Measurements from ENCODE around the gene ATF7IP2. TPM values are rescaled to one million over a fixed set of nuclear protein-coding genes. Genes with fewer than 3 reads are reported as not detected.

The ATF7IP2 gene
- total RNA-seq, 1 experiment from 2014 or later = 25.2 TPM

- Histone ChIP-seq H3K9me3 (ENCODE audit: control insufficient read depth, insufficient read depth, low read depth, low read length) (no peaks in the 10 kb centered on the region), H3K27ac (ENCODE audit: low read length) (no peak overlapping the region), H3K4me1 (ENCODE audit: control insufficient read depth, insufficient read depth, low read length) (no peaks in the 10 kb centered on the region), H3K36me3 (ENCODE audit: control insufficient read depth, insufficient read depth, low read length) (no peaks in the 10 kb centered on the region), H3K4me3 (ENCODE audit: low read depth in 2 of 2, low read length in 2 of 2) (no peak overlapping the region), H3K27me3 (ENCODE audit: control insufficient read depth, insufficient read depth, low read length) (no peaks in the 10 kb centered on the region)
- in situ Hi-C loops (cut with HindIII; ENCODE audit: low pct_unique_long_range_greater_than_20kb, low sequenced_read_pairs) (no loop called here), intact Hi-C loops (cut with micrococcal nuclease; ENCODE audit: unreplicated experiment) (no loop called here)
- TF ChIP-seq SIN3A (IDR thresholded peaks at IDR 0.05; ENCODE audit: borderline replicate concordance, insufficient read depth, low read depth, low read length) (no peak), TCF7L2 (IDR thresholded peaks at IDR 0.05; ENCODE audit: low read depth, low read length) (no peak), REST (IDR thresholded peaks at IDR 0.05; ENCODE audit: insufficient read depth in 1 of 2, low read depth in 2 of 2, low read length in 1 of 2) (no peak), CTCF (IDR thresholded peaks at IDR 0.05) (no peak), POLR2AphosphoS5 (IDR thresholded peaks at IDR 0.05; ENCODE audit: low read depth, low read length) (no peak)
- no peak for ATAC-seq
- no TSS peak for BruUV-seq (replicated peaks)
- ChIA-PET POLR2A (interaction anchor here (0.6 kb wide), 1 partner anchor 22 kb away, joined by 7 read pairs; no protein-coding TSS in a partner anchor), CTCF (no interaction called here)
- DNase-seq (ENCODE audit: low read depth, low spot score) = no peak
Measured at GRCh38 chr16:10367616-10368188, 18.2 kb upstream of the ATF7IP2 start.

- H3K27ac ChIP-seq (ENCODE audit: low read length) = no peak overlapping the region; the same call in 1 of the 2 replicates
- no peaks in the 10 kb centered on the region for H3K36me3 ChIP-seq (ENCODE audit: control insufficient read depth, insufficient read depth, low read length)
- in situ Hi-C loops (cut with HindIII; ENCODE audit: low pct_unique_long_range_greater_than_20kb, low sequenced_read_pairs) (no loop called here), intact Hi-C loops (cut with micrococcal nuclease; ENCODE audit: unreplicated experiment) (no loop called here)
- H3K4me3 ChIP-seq (ENCODE audit: low read depth in 2 of 2, low read length in 2 of 2) = no peak overlapping the region
- no peaks in the 10 kb centered on the region for H3K4me1 ChIP-seq (ENCODE audit: control insufficient read depth, insufficient read depth, low read length)
- TF ChIP-seq POLR2AphosphoS5 (IDR thresholded peaks at IDR 0.05; ENCODE audit: low read depth, low read length) (no peak), REST (IDR thresholded peaks at IDR 0.05; ENCODE audit: insufficient read depth in 1 of 2, low read depth in 2 of 2, low read length in 1 of 2) (no peak), CTCF (IDR thresholded peaks at IDR 0.05) (peak; percentile 46)
- DNase-seq (ENCODE audit: low read depth, low spot score) (no peak), ATAC-seq (no peak)
- no peaks in the 10 kb centered on the region for H3K27me3 ChIP-seq (ENCODE audit: control insufficient read depth, insufficient read depth, low read length)
- CTCF ChIA-PET = no interaction called here
- no TSS peak for BruUV-seq (replicated peaks)
- H3K9me3 ChIP-seq (ENCODE audit: control insufficient read depth, insufficient read depth, low read depth, low read length) = no peaks in the 10 kb centered on the region
- POLR2A ChIA-PET = no interaction called here
Measured at GRCh38 chr16:10368969-10369551, 16.8 kb upstream of the ATF7IP2 start.
